GM23338 (cell line): ENCODE results near the gene ULBP2. TPM values are rescaled to one million over a fixed set of nuclear protein-coding genes. Genes with fewer than 3 reads are reported as not detected.

ENCODE experiments used
- CREB1 ChIP-seq: fragments of 250-450 bp; sonication (Bioruptor Pico); IDR thresholded peaks from 2 replicates; pipeline ENCODE4 v1.5.0; 2020; ENCODE audit warnings: low read depth, mild to moderate bottlenecking, moderate library complexity
- CTCF ChIP-seq, 2 experiments: fragments of 200-600 bp in 1 of 2; sonication (generic) in 1 of 2; conservative IDR thresholded peaks; 2 replicates each; pipeline versions ENCODE4 v1.5.1 to v1.6.1; 2016 to 2017; ENCODE audit warnings: antibody characterized with exemption in 2 of 2, low read depth in 2 of 2, mild to moderate bottlenecking in 2 of 2, moderate library complexity in 1 of 2
- EZH2 ChIP-seq: fragments of 200-600 bp; sonication (generic); IDR thresholded peaks from one replicate; pipeline ENCODE4 v1.8.0; 2017; ENCODE audit warnings: antibody characterized with exemption, mild to moderate bottlenecking, low read depth; ENCODE audit not compliant: unreplicated experiment
- JUNB ChIP-seq: IDR thresholded peaks from one replicate; pipeline ENCODE4 v1.6.1; 2016; ENCODE audit warnings: antibody characterized with exemption; ENCODE audit not compliant: unreplicated experiment
- NANOG ChIP-seq: IDR thresholded peaks from 2 replicates; pipeline ENCODE4 v1.6.1; 2016; ENCODE audit warnings: antibody characterized with exemption, borderline replicate concordance
- POLR2AphosphoS5 ChIP-seq: IDR thresholded peaks from 2 replicates; pipeline ENCODE4 v1.6.1; 2016; ENCODE audit warnings: antibody characterized with exemption, low read depth
- REST ChIP-seq: IDR thresholded peaks from one replicate; pipeline ENCODE4 v1.6.1; 2018; ENCODE audit warnings: antibody characterized with exemption; ENCODE audit not compliant: unreplicated experiment
- STAT1 ChIP-seq: IDR thresholded peaks from one replicate; pipeline ENCODE4 v1.6.1; 2016; ENCODE audit warnings: antibody characterized with exemption; ENCODE audit not compliant: unreplicated experiment
- ZNF331 ChIP-seq: fragments of 250-450 bp; sonication (Bioruptor Pico); IDR thresholded peaks from 2 replicates; pipeline ENCODE4 v1.5.0; 2020; ENCODE audit warnings: low read depth, mild to moderate bottlenecking, moderate library complexity
- ZNF462 ChIP-seq: fragments of 250-450 bp; sonication (Bioruptor Pico); IDR thresholded peaks from 2 replicates; pipeline ENCODE4 v1.5.0; 2020; ENCODE audit warnings: mild to moderate bottlenecking, moderate library complexity
- polyA plus RNA-seq: library from polyadenylated mRNA; unstranded; fragments of >200 nt; fragmentation: Nextera tagmentation; extraction: Ambion mirVana; gene quantifications from 2 replicates; pipeline ENCODE4 v1.2.1, GENCODE V29; 2016
- total RNA-seq: library from RNA; depleted of rRNA; stranded (reverse); fragments of >200 nt; shearing (Covaris generic); gene quantifications from 2 replicates; pipeline ENCODE4 v1.2.3, GENCODE V29; 2014

Gene ULBP2
- total and polyA plus RNA-seq, 2 experiments from 2014 or later: not detected

- TF ChIP-seq ZNF462 (CRISPR knock-in tag): no peak
- no peak for TF ChIP-seq REST
- TF ChIP-seq STAT1: no peak
- TF ChIP-seq NANOG: no peak
- TF ChIP-seq POLR2AphosphoS5: no peak
- TF ChIP-seq JUNB: no peak
- TF ChIP-seq CTCF (conservative IDR thresholded peaks at IDR 0.05; ENCODE audit: low read depth in 2 of 2): no peak
- TF ChIP-seq EZH2: no peak
- no peak for TF ChIP-seq ZNF331 (CRISPR knock-in tag)
- no peak for TF ChIP-seq CREB1 (CRISPR knock-in tag)
Observed at GRCh38 chr6:149900620-149901443, 41.0 kb upstream of the ULBP2 start (continued).
